Amniotic stem cell (primary cell): ENCODE results near the gene EID2B.

ENCODE experiments used
- DNase-seq: peaks from one replicate; lab custom pipeline; 2025; lab: John Stamatoyannopoulos, UW

The EID2B gene

GRCh38 chr19:39498798-39499642 is 33.6 kb downstream of the EID2B start, which contains the start of gene DLL3:
TSS of gene DLL3 (plus strand) at chr19:39498947. CDS start at chr19:39498975, 28 bp downstream.
- no peak for DNase-seq

- DNase-seq: no peak
Observed at GRCh38 chr19:39497996-39498797, 34.5 kb downstream of the EID2B start.

GRCh38 chr19:39497701-39497995 is 35.0 kb downstream of the EID2B start:
- no peak for DNase-seq

GRCh38 chr19:39496063-39496462 is 36.6 kb downstream of the EID2B start:
- DNase-seq: no peak

- DNase-seq: no peak
Observed at GRCh38 chr19:39494661-39495060, 38.0 kb downstream of the EID2B start.

GRCh38 chr19:39492788-39493187 is 39.9 kb downstream of the EID2B start:
- no peak for DNase-seq

GRCh38 chr19:39492225-39492624 is 40.4 kb downstream of the EID2B start:
- DNase-seq: no peak

GRCh38 chr19:39489756-39490155 is 42.9 kb downstream of the EID2B start:
- DNase-seq: no peak

- DNase-seq: no peak
Observed at GRCh38 chr19:39483141-39483540, 49.5 kb downstream of the EID2B start.

GRCh38 chr19:39481676-39482075 is 51.0 kb downstream of the EID2B start:
- DNase-seq: no peak

- DNase-seq: no peak
Observed at GRCh38 chr19:39481229-39481545, 51.5 kb downstream of the EID2B start.
